Left colon (tissue), 2 donors: ENCODE data around the gene ARL2. TPM values are rescaled to one million over a fixed set of nuclear protein-coding genes. Genes with fewer than 3 reads are reported as not detected.
"Not testable (repeated sequence)": the region's sequence is repeated elsewhere in the genome, so short reads cannot be mapped to it uniquely, and the experiment has no call there.

Source experiments
- ATAC-seq: fragments of 200-7000 bp; cut with Tn5 transposase; one replicate; pipeline ENCODE4 v1.9.1; 2020; ENCODE audit warnings: mild to moderate bottlenecking, moderate library complexity
- DNase-seq, 2 donors: peaks; one replicate each; pipeline ENCODE4 v3.0.0-alpha.2; 2020
- intact Hi-C, 2 donors: fragments of 100-400 bp; cut with DNase I in 1 of 2; cut with micrococcal nuclease in 1 of 2; formaldehyde crosslinking; loops; one replicate each; pipeline versions ENCODE4 v1.11.2 to v1.14.0; 2022; cut with DNase I, micrococcal nuclease
- total RNA-seq, 2 donors: library from RNA; stranded (reverse); fragmentation: NEBNext Ultra II Directional; extraction: Animal tissue kit (Norgen Biotek cat#: 25700); gene quantifications; one replicate each; pipeline ENCODE4 v1.2.1, GENCODE V29; 2021
- donor health status: DM: no; HTN: no; CAD: no.
- donor health status: DM: yes; HTN: yes; CAD: no.

Gene ARL2
- total RNA-seq, 2 donors from 2014 or later, result 59.1 to 60.3 TPM

DNA sequence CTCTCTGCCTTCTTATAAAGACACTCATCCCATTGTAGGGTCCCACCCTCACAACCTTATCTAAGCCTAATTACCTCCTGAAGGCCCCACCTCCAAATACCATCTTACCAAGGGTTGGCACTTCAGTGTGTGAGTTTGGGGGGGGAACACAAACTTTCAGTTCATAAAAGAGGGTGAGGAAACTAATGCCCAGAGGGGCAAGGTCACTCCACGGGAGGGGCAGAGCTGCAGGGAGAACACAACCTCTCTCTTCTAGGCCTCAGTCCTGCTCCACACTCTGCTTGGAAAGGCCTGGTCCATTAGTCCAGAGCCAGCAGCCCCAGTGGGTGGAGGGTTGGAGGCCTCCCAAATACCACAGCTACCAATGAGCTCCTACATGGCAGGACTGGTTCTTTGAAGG is 14.5 kb upstream of the ARL2 start:
- intact Hi-C loops, result no loop called here
- peak; percentile 61 to 74 for DNase-seq
- ATAC-seq, result peak; percentile 46

DNA sequence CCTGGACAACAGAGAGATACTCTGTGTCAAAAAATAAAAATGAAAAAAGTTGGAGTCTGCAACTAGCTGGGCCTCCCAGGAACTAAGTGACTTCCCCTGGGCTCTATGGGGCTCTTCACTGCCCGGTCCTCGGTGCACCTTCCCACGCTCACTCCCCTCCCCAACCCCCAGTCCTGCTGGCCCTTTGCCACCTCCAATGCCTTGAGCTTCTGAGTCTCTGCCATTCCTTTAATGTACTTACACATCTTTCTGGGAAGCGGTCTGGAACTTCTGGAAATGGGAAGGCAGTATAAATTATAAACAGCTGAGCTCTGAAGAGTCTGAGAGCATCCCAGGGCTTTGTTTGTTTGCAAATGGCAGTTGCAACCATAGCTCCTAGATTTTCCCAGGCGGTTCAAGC is 11.3 kb upstream of the ARL2 start:
- ATAC-seq, result no peak
- intact Hi-C loops, result no loop called here
- no peak for DNase-seq

DNA sequence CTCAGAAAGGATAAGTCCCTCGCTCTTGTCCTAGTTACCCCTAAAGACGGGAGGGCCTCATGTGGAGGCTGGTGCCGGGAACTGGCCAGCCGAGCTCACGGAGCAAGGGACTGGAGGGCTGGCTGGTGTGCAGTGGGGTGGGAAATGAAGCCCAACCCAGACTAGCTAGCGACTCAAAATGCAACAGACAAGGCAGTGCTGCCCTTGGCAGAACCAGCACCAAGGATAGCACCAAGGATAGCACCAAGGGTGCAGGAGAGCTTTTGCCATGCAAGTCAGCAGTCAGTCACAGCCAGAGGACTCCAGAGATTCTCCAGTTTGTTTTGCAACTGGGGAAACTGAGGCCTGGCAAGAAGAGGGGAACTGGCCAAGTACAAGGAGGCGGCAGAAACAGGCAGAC is 10.7 kb upstream of the ARL2 start:
- intact Hi-C loops, result no loop called here
- DNase-seq (no peak), ATAC-seq (no peak)

DNA sequence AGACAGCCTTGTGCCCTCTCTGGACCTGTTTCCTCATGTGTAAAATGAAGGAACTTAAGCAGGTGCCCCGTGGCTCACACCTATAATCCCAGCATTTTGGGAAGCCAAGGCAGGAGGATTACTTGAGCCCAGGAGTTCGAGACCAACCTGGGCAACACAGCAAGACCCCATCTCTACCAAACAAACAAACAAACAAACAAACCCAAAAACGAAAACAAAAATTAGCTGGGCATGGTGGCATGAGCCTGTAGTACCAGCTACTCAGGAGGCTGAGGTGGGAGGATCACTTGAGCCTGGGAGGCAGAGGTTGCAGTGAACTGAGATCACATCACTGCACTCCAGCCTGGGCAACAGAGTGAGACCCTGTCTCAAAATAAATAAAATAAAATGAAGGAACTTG is 10.0 kb upstream of the ARL2 start:
- DNase-seq, intact Hi-C loops, ATAC-seq: not testable (repeated sequence)

DNA sequence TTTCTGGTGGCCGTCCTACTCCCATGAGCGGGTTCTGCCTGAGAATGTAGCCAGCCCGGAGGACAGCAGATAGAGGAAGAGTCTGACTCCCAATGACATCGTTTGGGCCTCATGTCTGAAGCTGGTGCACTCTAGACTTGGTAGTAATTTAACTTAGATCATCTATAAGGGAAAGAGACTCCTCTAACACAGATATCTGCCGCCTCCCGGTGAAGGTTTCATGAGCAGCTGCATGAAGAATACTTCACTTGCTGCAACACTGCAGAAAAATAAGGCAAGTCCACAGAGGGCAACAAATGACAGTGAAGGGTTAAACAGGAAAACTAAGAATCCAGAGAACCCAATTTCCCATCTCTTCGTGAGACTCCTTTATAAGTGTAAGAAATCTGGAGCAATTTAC is 5.9 kb upstream of the ARL2 start:
- intact Hi-C loops, result no loop called here
- ATAC-seq (peak; percentile 23), DNase-seq (no peak)

DNA sequence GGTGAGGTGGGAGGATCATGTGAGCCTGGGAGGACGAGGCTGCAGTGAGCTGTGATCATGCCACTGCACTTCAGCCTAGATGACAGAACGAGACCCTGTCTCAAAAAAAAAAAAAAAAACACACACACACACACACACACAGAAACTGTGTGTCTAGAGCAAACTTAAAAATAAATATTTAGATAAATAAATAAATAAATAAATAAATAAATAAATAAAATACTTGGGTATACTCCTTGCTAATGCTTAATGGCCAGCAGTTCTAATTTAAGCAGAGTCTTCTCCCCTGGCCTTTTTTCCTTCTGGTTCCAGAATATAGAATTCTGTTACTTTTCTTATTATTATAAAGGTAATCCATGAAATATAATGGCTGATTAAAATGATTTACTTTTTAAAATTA is 5.1 kb upstream of the ARL2 start:
- DNase-seq, result no peak
- no peak for ATAC-seq
- intact Hi-C loops, result no loop called here

DNA sequence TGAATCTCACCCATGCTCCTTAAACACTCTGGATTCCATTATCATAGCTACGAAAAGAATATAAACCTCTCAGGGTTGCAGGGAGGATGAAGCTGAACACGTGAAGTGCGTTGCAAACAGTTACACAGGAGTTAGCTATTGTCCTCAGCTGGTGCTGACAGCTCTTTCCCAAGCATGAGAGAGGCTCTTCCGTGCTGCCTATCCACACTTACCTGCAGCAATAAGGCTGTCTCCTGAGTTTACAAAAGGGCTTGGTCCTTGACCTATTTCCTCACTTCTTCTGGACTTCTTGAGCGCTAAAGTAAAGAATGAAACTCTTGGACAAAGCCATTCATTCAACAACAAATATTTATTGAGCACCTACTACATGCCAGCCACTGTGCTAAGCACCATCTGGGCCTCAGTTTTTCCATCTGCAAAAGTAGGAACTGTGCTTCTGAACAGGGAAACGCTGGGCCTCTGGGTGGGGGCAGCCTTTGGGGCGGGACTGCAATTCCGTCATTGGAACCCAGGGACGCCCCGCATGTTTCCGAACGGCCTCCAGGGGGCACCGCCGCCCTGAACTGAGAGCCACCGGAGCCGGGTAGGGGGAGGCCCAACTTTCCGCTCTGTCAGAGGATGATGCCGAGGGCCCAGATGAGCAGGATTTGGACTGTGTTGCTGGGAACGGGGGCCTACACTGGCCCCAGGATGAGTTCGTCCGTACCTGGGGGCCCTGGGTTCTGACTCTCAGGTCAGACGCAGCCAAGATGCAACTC is 651 bp upstream of the ARL2 start:
- DNase-seq, result peak; percentile 93 to 94
- intact Hi-C loops, result no loop called here
- ATAC-seq, result peak; percentile 86

DNA sequence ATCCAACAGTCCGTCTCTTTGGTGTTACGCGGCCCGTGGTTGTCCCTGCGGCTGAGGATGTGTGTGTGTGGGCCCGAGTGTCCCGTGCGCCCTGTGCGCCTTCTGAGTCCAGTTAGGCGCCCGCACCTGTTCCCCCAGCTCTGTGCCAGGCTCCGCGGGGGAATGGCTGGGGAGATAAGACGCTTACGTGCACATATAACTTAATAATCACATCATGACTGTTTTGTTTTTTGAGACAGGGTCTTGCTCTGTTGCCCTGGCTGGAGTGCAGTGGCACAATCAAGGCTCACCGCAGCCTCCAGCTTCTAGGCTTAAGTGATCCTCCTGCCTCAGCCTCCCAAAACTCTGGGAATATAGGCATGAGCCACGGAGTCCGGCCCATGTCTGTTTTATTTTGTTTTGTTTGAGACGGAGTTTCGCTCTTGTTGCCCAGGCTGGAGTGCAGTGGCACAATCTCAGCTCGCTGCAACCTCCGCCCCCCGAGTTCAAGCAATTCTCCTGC is 817 bp downstream of the ARL2 start:
- no peak for DNase-seq
- intact Hi-C loops, result no loop called here
- peak; percentile 24 for ATAC-seq

DNA sequence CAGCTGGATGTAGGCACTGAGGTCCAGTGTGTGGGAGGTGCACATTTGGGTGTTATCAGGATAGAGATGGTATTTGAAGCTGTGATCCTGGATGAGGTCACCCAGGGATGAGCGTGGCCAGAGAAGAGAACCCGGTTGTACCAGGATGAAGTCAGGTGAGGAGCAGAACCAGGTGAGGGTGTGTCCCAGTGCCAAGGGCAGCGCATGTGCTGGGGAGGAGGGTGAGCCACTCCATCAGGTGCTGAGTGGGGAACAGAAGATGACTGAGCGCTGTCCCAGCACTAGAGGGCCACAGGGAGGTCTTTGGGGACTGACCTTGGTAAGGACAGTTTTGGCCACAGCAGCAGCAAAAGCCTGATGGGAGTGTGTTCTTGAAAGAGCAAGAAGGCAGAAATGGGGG is 2.7 kb downstream of the ARL2 start:
- ATAC-seq (no peak), DNase-seq (no peak)
- intact Hi-C loops, result no loop called here

DNA sequence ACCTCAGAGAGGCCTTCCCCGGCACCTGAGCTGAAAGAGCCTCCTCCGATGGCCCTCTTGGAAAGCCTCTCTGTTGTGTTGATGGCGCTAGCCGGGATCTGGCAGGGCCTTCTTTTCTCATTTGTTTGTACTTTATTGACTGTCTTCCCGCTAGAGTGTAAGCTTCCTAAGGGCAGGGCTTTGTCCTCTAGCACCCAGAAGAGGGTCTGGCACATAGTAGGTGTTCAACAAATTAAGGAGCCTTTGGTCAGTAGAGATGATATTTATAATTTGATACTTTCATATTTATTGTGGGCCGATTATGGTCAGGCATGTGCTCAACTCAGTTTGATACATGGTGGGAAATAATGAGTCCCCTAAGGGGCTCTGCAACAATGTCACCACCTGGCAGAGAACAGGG is 4.0 kb downstream of the ARL2 start:
- ATAC-seq, result no peak
- intact Hi-C loops, result no loop called here

DNA sequence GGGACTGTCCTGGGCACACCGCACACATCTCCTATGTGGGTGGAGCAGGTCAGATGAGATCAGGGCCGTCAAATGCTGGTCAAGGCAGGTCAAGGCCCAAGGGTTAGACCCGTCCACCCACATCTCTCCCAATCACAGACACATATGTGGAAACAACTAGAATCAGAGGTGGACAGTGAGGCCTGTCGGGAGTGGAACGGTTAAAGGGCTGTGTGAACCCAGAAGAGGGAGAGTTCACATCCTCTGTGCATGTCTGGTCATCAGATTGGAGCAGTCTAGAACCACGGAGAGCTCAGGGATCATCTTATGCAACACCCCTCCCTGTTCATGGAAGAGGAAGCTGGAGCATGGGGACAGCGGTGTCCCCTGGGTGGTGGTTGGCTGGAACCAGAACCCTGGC is 5.9 kb downstream of the ARL2 start:
- intact Hi-C loops, result no loop called here
- DNase-seq, result no peak
- ATAC-seq, result no peak

More for the DNA sequence above, 4.0 kb downstream of the ARL2 start:
- DNase-seq, result no peak

DNA sequence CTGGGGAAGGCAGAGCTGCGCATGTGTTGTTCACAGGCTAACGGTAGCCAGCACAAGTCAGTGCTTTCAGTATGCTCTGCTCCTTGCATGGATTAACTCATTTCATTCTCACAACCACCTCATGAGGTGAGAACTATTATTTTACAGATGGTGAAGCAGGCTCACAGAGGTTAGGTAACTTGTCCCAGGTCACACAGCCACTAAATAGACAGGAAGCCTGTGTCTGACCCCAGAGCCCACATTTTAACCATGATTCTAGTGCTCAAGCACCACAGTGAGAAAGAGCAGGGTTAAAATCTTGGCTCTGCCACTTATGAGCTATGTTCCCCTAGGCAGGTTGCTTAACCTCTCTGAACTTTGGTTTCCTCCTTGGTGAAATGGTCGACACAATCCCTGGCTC is 7.0 kb downstream of the ARL2 start:
- intact Hi-C loops, result no loop called here
- ATAC-seq, result no peak
- DNase-seq, result no peak

DNA sequence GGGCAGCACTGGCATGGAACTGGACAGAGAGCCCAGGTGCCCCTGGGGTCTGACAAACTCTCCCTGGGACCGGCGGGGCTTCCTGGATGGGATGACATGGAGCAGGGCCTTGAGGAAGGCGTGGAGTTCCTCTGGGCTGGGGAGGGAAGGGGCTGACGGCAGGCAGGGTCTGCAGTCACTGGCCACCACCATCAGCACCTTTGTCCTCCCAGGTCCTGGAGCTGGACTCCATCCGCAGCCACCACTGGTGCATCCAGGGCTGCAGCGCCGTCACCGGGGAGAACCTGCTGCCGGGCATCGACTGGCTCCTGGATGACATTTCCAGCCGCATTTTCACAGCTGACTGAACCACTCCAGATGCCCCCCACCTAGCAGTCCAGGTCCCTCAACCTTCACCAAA is 7.5 kb downstream of the ARL2 start:
- intact Hi-C loops, result no loop called here
- DNase-seq, result no peak
- ATAC-seq, result no peak

DNA sequence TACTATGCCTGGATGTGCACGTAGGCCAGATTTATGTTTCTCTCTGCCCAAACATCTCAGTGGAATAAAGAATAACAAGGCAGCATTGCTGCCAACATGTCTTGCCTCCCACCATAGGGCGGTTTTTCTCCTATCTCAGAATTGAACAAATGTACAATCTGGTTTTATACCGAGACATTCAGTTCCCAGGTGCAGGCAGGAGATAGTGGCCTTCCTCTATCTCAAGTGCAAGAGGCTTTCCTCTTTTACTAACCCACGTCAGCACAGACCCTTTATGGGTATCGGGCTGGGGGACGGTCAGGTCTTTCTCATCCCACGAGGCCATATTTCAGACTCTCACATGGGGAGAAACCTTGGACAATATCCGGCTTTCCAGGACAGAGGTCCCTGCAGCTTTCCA is 9.5 kb downstream of the ARL2 start:
- ATAC-seq, DNase-seq, intact Hi-C loops: not testable (repeated sequence)

DNA sequence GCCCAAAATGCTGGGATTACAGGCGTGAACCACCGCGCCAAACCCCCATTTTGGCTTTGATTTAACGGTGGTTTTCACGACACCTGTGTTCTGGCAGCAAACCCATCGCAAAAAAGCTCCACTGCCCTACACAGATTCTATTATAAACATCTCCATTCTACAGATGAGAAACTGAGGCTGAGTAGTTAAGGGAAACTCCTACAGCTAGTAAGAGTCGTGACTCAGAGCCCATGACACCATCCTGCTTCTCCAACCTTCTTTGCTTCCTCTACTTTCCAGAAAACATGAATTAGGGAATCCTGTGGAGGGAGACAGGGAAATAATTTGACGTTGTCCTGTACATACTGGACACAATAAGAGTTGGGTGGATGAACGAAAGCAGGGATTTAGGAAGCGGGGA is 12.8 kb downstream of the ARL2 start:
- intact Hi-C loops, result no loop called here
- ATAC-seq (no peak), DNase-seq (no peak)

DNA sequence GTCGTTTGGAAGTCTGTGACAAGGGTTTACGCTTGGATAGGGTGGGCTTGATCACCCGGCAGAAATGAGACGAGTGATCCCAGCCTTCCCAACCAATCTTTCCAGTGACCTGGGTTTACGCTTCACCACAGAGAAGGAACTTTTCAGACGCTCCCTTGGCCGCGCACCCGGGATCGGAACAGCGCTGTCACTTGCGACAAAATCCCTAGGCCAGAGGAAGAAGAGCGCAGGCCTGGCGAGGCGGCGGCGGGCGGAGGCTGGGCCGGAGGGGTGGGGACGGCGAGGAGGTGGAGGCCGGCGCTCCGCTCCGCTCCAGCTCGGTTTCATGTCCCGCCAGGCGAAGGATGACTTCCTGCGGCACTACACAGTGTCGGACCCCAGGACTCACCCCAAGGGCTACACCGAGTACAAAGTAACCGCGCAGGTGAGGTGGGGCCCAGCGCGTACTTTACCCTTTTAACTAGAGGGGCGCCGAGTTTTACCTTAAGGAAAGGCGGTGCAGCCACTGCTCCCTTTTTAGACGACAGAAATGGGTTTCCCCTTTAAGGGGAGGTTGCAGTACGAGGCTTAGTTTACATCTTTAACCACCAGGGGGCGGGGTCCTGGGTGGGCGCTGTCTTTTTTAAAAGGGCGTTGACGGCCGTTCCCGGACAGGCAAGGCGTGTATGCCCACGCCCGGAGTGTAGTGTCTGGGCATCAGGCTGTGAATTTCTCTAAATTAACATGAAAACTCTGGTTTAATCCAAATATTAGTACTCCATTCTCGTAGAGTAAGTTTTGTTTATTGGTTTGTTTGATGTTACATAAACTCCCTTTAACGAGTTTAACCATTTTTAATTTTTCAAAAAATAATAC is 13.5 kb downstream of the ARL2 start, which contains the start of gene SNX15:
Gene SNX15 (plus strand): TSS at position 227 of the 855 bp plus-strand sequence. CDS start 99 bp downstream, at position 326.
- ATAC-seq, result peak; percentile 89
- intact Hi-C loops, result no loop called here
- DNase-seq, result peak; percentile 93 to 94

DNA sequence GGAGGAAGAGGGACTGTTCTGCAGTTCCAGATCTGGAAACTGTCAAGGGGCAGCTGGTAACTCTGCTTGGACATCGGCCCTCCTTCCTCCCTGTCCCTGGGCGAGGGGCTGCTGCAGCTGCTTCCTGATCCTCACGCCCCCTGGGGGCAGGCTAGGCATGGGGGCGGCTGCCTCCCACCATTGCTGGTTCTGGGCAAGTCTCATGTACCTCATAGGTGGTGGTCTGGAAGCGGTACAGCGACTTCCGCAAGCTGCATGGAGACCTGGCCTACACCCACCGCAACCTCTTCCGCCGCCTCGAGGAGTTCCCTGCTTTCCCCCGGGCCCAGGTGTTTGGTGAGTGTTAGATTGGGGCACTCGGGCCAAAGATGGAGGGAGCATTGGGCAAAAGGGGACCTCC is 18.3 kb downstream of the ARL2 start:
- intact Hi-C loops, result no loop called here
- DNase-seq (no peak), ATAC-seq (no peak)

DNA sequence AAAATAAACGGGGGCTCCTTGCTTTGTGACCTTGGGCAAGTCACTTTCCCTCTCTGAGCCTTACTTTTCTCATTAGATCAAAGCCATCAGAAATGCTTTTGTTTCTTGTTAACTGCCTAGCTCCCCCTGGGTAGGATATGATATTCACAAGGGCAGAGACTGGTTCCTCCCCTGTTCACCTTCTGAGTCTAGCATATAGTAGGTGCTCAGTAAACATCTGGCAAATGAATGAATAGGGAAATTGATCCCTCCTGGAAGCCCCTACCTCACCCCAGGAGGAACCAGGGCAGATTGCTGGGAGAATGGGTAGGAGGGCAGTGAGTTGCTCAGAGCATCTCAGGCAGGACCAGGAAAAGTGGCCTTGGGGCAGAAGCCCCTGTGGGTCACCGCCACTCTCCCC is 20.5 kb downstream of the ARL2 start:
- no peak for ATAC-seq
- intact Hi-C loops, result no loop called here
- DNase-seq, result no peak

DNA sequence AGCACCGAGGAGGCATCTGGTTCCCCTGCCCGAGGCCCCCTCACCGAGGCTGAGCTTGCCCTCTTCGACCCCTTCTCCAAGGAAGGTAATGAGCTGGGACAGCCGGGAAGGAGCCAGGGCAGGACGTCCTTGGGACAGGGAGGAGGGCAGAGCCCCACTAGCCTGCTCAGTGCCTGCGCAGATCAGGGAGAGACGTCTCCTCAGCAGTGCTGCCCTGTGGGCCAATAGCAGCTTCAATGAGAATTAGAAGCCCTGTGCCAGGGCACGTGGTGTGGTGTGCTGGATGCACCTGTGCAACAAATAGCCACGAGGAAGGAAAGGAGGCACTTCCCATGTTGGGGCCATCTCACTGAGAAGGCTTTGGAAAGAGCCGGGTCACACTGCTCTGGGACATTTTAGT is 21.6 kb downstream of the ARL2 start:
- ATAC-seq (no peak), DNase-seq (no peak)
- intact Hi-C loops, result no loop called here

DNA sequence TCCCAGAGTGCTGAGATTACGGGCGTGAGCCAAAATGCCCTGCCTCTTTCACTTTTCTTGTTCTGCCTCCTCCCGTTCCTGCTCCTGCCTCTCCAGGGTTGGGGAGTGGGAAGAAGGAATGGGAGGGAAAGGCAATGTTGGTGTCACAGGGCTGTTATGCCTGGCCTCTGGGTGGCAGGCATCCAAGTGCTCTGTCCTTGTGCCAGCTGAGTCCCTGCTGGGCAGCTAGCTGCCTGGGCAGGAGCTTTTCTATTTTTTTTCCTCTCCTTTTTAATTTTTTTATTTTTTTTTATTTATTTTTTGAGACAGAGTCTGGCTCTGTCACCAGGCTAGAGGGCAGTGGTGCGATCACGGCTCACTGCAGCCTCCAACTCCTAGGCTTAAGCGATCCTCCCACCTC is 23.0 kb downstream of the ARL2 start:
- ATAC-seq (no peak), DNase-seq (no peak)
- intact Hi-C loops, result no loop called here
